SH-SY5Y (cell line): ENCODE measurements around the gene FEN1.

Experiments
- GATA2 ChIP-seq: IDR thresholded peaks from 2 replicates; pipeline ENCODE4 v1.6.1; 2011; ENCODE audit warnings: mild to moderate bottlenecking, low read depth, low read length
- GATA3 ChIP-seq: IDR thresholded peaks from 2 replicates; pipeline ENCODE4 v1.6.1; 2011; ENCODE audit warnings: low read depth, mild to moderate bottlenecking, low read length, moderate library complexity

GRCh38 chr11:61780581-61781162, 12.0 kb upstream of the FEN1 start:
- TF ChIP-seq GATA2 (no peak), GATA3 (no peak)
